Skeletal muscle tissue (tissue), 4 donors: ENCODE measurements around the gene GTF2F1. TPM values are rescaled to one million over a fixed set of nuclear protein-coding genes. Genes with fewer than 3 reads are reported as not detected.
"Not testable (repeated sequence)": the region's sequence is repeated elsewhere in the genome, so short reads cannot be mapped to it uniquely, and the experiment has no call there.

Experiments
- H3K27ac ChIP-seq: one replicate; pipeline ENCODE4 v1.7.0; 2013; ENCODE audit warnings: mild to moderate bottlenecking, low read depth, low read length, inconsistent platforms
- H3K27me3 ChIP-seq, 3 donors: one replicate each; pipeline ENCODE4 v1.7.0; 2013; ENCODE audit warnings: low read length in 3 of 3; ENCODE audit not compliant: control insufficient read depth in 3 of 3, insufficient read depth in 3 of 3
- H3K36me3 ChIP-seq, 3 donors: one replicate each; pipeline ENCODE4 v1.7.0; 2013; ENCODE audit warnings: low read length in 3 of 3; ENCODE audit not compliant: control insufficient read depth in 3 of 3, insufficient read depth in 3 of 3
- H3K4me1 ChIP-seq, 3 donors: one replicate each; pipeline ENCODE4 v1.7.0; 2013; ENCODE audit warnings: low read length in 3 of 3, mild to moderate bottlenecking in 3 of 3; ENCODE audit not compliant: control insufficient read depth in 3 of 3, insufficient read depth in 3 of 3
- H3K4me3 ChIP-seq, 3 donors: one replicate each; pipeline ENCODE4 v1.7.0; 2013; ENCODE audit warnings: low read length in 3 of 3
- H3K9ac ChIP-seq, 3 donors: one replicate each; pipeline ENCODE4 v1.7.0; 2013; ENCODE audit warnings: low read length in 3 of 3, mild to moderate bottlenecking in 3 of 3, moderate library complexity in 2 of 3, low read depth in 1 of 3
- H3K9me3 ChIP-seq, 3 donors: one replicate each; pipeline ENCODE4 v1.7.0; 2013; ENCODE audit warnings: low read length in 3 of 3; ENCODE audit not compliant: control insufficient read depth in 3 of 3
- total RNA-seq: library from RNA; depleted of rRNA; stranded (reverse); fragments of >200 nt; gene quantifications from one replicate; pipeline ENCODE4 v1.2.3, GENCODE V29; 2014
- donor health status: Osteomylitis.

Gene GTF2F1
- total RNA-seq, 1 donor from 2014 or later = 36.5 TPM

DNA sequence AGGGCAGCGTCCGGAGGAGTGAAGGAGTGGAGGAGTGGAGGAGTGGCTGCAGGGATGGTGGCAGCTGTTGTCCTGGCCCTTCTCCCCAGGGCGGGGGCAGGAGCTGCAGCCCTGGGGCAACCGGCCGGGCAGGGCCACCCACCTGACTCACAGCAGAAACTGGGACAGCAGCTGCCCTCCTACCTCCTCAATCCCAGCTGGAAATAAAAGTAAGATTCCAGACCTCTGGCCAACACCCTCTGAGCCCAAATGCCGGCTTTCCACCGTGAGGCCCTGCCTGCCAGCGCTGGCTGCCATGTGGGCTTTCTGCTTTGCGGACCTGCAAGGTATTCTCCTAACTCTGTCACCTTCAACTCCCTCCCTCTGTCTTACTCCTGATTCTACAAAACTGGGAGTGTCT is 35.0 kb downstream of the GTF2F1 start:
- Histone ChIP-seq H3K4me1 (peaks cover 10 to 17% (median 16%) of the 10 kb centered on the region in 3 donors), H3K9me3 (no peaks in the 10 kb centered on the region), H3K27me3 (no peaks in the 10 kb centered on the region), H3K36me3 (no peaks in the 10 kb centered on the region), H3K9ac (peak overlapping the region; percentile 59 to 66 (median 64)), H3K4me3 (peak overlapping the region in 1 of 3 donors; percentile 52), H3K27ac (peak overlapping the region; percentile 79)

DNA sequence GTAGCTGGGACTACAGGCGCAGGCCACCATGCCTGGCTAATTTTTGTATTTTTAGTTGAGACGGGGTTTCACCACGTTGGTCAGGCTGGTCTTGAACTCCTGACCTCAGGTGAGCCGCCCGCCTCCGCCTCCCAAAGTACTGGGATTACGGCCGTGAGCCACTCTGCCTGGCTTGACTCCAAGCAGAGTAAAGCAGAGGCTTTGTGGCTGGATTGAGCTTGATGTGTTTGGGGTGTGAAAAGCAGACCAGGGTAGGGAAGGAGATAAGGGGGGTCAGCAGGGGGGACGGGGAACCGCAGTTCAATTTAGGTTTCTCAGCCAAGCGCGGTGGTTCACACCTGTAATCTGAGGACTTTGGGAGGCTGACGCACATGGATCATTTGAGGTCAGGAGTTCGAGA is 35.8 kb downstream of the GTF2F1 start:
- no peak overlapping the region for H3K27ac ChIP-seq
- no peaks in the 10 kb centered on the region for H3K27me3 ChIP-seq
- H3K4me3 ChIP-seq = no peak overlapping the region
- H3K4me1 ChIP-seq = peaks cover 7 to 12% (median 12%) of the 10 kb centered on the region in 3 donors
- no peaks in the 10 kb centered on the region for H3K9me3 ChIP-seq
- H3K36me3 ChIP-seq = no peaks in the 10 kb centered on the region
- H3K9ac ChIP-seq = no peak overlapping the region

DNA sequence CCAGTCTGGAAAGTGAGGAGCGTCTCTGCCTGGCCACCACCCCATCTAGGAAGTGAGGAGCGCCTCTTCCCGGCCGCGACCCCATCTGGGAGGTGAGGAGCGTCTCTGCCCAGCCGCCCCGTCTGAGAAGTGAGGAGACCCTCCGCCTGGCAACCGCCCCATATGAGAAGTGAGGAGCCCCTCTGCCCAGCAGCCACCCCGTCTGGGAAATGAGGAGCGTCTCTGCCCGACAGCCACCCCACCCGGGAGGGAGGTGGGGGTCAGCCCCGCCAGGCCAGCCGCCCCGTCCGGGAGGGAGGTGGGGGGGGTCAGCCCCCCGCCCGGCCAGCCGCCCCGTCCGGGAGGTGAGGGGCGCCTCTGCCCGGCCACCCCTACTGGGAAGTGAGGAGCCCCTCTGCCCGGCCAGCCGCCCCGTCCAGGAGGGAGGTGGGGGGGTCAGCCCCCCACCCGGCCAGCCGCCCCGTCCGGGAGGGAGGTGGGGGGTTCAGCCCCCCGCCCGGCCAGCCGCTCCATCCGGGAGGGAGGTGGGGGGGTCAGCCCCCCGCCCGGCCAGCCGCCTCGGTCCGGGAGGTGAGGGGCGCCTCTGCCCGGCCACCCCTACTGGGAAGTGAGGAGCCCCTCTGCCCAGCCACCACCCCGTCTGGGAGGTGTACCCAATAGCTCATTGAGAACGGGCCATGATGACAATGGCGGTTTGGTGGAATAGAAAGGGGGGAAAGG is 37.5 kb downstream of the GTF2F1 start:
- not testable (repeated sequence) for H3K4me1 ChIP-seq, H3K9me3 ChIP-seq, H3K27me3 ChIP-seq, H3K9ac ChIP-seq, H3K4me3 ChIP-seq, H3K27ac ChIP-seq, H3K36me3 ChIP-seq

DNA sequence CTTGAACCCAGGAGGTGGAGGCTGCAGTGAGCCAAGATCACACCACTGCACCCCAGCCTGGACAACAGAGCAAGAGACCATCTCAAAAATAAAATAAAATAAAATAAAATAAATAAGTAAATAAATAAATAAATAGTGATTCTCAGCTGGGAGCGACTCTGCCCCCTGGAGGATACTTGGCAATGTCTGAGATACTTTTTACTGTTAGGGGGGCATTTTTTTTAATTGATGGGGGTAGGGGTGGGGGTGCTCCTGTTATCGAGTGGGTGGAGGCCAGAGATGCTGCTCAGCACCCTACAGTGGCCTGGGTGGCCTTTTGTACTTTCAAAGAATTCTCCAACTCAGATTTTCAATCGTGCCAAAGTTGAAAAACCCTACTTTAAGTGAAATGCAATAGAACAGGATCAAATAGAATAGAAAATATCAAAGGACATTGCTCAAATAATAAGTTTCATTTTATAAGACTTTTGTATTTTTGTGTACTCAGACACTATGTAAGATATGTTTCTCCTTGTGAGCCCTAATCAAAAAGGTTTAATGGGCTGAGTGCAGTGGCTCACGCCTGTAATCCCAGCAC is 38.8 kb downstream of the GTF2F1 start:
- Histone ChIP-seq H3K4me1 (peaks cover 7 to 9% (median 9%) of the 10 kb centered on the region in 3 donors), H3K9ac (no peak overlapping the region), H3K27me3 (no peaks in the 10 kb centered on the region)

DNA sequence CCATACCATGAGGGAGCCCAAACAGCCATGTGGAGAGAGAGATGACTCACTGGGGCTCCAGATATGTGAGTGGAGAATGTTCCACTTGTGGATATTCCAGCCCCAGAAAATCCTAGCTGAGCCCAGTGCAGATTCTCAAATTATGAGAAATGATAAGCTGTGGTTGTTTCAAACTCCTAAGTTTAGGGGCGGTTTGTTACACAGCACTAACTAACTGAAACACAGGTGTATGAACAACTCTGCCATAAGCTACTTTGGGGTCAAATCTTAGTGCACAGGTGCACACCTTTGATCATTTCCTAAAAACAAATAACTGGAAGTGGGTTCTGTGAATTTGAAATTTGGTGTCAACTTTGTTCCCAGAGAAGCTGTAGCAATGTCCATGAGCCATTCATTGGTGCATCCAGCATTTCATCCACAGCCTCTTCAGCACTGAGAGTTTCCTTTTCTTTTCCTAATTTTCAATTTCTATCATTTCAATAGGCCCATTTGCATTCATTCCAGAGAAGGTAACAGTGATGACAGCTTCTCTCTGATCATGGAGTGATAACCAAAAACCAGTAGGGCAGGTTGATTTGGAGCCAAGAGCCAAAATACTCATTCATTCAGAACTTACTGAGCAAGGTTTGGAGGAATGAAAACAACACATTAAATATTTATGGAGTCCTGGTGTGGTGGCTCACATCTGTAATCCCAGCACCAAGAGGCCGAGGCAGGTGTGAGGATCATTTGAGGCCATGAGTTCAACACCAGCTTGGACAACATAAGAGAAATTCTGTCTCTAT is 40.4 kb downstream of the GTF2F1 start:
- Histone ChIP-seq H3K4me3 (no peak overlapping the region), H3K27me3 (no peaks in the 10 kb centered on the region), H3K9ac (no peak overlapping the region), H3K9me3 (no peaks in the 10 kb centered on the region), H3K27ac (no peak overlapping the region), H3K4me1 (peaks cover 0 to 2% (median 1%) of the 10 kb centered on the region in 3 donors), H3K36me3 (no peaks in the 10 kb centered on the region)

More for the DNA sequence above, 38.8 kb downstream of the GTF2F1 start:
- Histone ChIP-seq H3K27ac (no peak overlapping the region), H3K4me3 (no peak overlapping the region), H3K9me3 (no peaks in the 10 kb centered on the region), H3K36me3 (no peaks in the 10 kb centered on the region)

DNA sequence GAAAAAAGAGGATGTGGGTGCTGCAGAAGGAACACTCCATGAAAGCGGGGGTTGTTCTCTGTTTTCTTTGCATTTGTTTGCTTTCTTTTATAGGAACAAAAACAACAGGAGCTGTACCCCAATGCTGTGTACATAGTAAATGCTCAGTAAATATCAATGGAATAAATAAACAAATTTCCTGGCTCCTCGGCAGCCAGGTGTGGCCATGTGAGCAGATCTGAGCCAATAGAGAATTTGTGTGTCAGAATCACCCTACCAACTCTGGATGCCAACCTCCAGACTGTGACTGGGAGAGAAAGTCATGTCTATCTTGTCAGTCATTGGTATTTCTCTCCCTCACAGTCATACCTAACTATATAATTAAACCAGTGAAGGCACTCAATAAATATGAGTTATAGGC is 42.3 kb downstream of the GTF2F1 start:
- no peaks in the 10 kb centered on the region for H3K4me1 ChIP-seq
- H3K9me3 ChIP-seq = no peaks in the 10 kb centered on the region
- no peaks in the 10 kb centered on the region for H3K27me3 ChIP-seq
- H3K27ac ChIP-seq = no peak overlapping the region
- H3K9ac ChIP-seq = no peak overlapping the region
- no peaks in the 10 kb centered on the region for H3K36me3 ChIP-seq
- no peak overlapping the region for H3K4me3 ChIP-seq

DNA sequence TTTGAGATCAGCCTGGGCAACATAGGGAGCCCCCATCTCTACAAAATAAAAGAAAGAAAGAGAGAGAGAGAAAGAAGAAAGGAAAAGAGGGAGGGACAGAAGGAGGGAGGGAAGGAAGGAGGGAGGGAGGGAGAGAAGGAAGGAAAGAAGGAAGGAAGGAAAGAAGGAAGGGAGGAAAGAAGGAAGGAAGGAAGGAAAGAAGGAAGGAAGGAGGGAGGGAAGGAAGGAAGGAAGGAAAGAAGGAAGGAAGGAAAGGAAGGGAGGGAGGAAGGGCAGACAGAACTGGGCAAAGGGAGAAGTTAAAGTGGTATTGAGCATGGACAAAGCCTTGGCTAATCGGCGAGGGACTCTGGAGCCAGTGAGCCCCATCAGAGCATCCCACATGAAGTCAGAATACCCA is 43.7 kb downstream of the GTF2F1 start:
- H3K27ac ChIP-seq, H3K9me3 ChIP-seq, H3K4me3 ChIP-seq, H3K4me1 ChIP-seq, H3K27me3 ChIP-seq, H3K9ac ChIP-seq, H3K36me3 ChIP-seq: not testable (repeated sequence)

DNA sequence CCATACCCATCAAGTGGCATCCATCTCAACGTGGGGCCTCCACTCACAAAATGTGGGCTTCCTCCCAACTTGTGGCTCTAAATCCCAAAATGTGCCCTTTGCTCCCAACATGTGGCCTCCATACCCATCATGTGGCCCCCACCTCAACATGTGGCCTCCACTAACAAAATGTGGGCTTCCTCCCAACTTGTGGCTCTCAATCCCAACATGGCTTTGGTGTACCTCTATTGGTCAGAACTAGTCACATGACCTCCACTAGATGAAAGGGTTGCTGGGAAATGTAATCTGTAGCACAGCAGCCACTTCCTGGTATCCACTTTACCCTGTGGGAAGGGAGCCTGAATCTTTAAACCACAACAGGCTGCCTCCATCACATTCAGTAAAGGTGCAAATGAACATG is 49.5 kb downstream of the GTF2F1 start:
- Histone ChIP-seq H3K36me3 (no peaks in the 10 kb centered on the region), H3K9me3 (no peaks in the 10 kb centered on the region), H3K4me3 (no peak overlapping the region), H3K27ac (no peak overlapping the region), H3K4me1 (no peaks in the 10 kb centered on the region), H3K27me3 (peaks cover 0 to 4% (median 0%) of the 10 kb centered on the region in 3 donors), H3K9ac (no peak overlapping the region)

DNA sequence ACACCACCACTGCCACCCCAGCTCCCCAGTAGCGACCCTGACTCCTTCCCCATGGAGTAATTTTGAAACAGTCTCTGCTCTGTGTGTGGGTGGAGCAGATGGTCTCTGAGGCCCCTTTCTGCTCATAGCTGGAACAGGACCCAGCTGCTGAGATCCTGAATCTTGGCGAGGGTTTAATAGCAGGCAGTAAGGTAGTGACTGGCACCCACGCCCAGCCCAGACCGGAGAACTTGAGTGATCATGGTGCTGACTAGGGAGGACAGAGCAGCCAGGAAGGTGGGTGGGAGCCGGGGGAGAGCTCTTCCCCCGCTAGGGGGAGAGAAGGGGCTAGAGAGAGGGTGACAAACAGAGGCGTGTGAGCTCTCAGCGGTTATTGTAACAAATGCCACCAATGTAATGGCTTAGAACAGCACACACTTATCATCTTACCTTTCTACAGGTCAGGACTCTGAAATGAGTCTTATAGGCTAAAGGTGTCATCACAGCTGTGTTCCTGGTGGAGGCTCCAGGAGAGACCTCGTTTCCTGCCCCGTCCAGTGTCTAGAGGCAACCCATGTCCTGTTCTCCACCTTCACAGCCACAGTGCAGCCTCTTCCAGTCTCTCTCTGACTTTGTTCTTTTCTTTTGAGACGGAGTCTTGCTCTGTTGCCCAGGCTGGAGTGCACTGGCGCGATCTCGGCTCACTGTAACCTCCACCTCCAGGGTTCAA is 52.3 kb downstream of the GTF2F1 start:
- H3K27ac ChIP-seq = no peak overlapping the region
- no peaks in the 10 kb centered on the region for H3K9me3 ChIP-seq
- H3K9ac ChIP-seq = no peak overlapping the region
- peaks cover 0 to 4% (median 0%) of the 10 kb centered on the region in 3 donors for H3K27me3 ChIP-seq
- no peaks in the 10 kb centered on the region for H3K36me3 ChIP-seq
- H3K4me3 ChIP-seq = no peak overlapping the region
- H3K4me1 ChIP-seq = no peaks in the 10 kb centered on the region
